HepG2 (cell line): Measurements from ENCODE around the gene SPINK4. TPM values are rescaled to one million over a fixed set of nuclear protein-coding genes. Genes with fewer than 3 reads are reported as not detected.

ENCODE experiments used
- FOXA3 ChIP-seq: IDR thresholded peaks from 2 replicates; pipeline ENCODE4 v1.6.1; 2016; ENCODE audit warnings: missing genetic modification reagents, missing compliant biosample characterization
- FUBP1 ChIP-seq: sonication (generic); formaldehyde crosslinking; IDR thresholded peaks from 2 replicates; pipeline ENCODE4 v1.5.1; 2020; ENCODE audit warnings: missing genetic modification reagents, mild to moderate bottlenecking, borderline replicate concordance
- LCORL ChIP-seq, 2 experiments: fragments of 450-650 bp in 1 of 2; sonication (generic) in 1 of 2; formaldehyde crosslinking in 1 of 2; IDR thresholded peaks; 2 replicates each; pipeline versions ENCODE4 v1.5.0 to v1.6.1; 2017 to 2020; ENCODE audit warnings: antibody characterized with exemption in 1 of 2, missing genetic modification reagents in 1 of 2
- RCOR2 ChIP-seq: IDR thresholded peaks from 2 replicates; pipeline ENCODE4 v1.6.1; 2016; ENCODE audit warnings: missing biosample characterization, missing genetic modification reagents
- RELA ChIP-seq: sonication (generic); formaldehyde crosslinking; IDR thresholded peaks from 2 replicates; pipeline ENCODE4 v1.4.0; 2020; ENCODE audit warnings: missing genetic modification reagents
- SIN3A ChIP-seq: IDR thresholded peaks from 2 replicates; pipeline ENCODE4 v1.6.1; 2011; ENCODE audit warnings: low read depth, mild to moderate bottlenecking, control low read depth, low read length, borderline replicate concordance
- SP140L ChIP-seq: sonication (generic); formaldehyde crosslinking; IDR thresholded peaks from 2 replicates; pipeline ENCODE4 v1.4.0; 2020; ENCODE audit warnings: missing genetic modification reagents, borderline replicate concordance
- TFE3 ChIP-seq: IDR thresholded peaks from 2 replicates; pipeline ENCODE4 v1.6.1; 2016
- ZBTB7B ChIP-seq: sonication (generic); formaldehyde crosslinking; IDR thresholded peaks from 2 replicates; pipeline ENCODE4 v1.4.0; 2020; ENCODE audit warnings: missing genetic modification reagents
- ZNF580 ChIP-seq: IDR thresholded peaks from 2 replicates; pipeline ENCODE4 v1.6.1; 2016; ENCODE audit warnings: low read depth, borderline replicate concordance
- ZNF781 ChIP-seq: sonication (generic); formaldehyde crosslinking; IDR thresholded peaks from 2 replicates; pipeline ENCODE4 v1.5.1; 2020; ENCODE audit warnings: borderline replicate concordance, mild to moderate bottlenecking, missing genetic modification reagents; ENCODE audit errors: not compliant biosample characterization
- polyA plus RNA-seq, 8 experiments: library from polyadenylated mRNA; depleted of rRNA in 3 of 8; stranded (reverse) in 7 of 8; unstranded in 1 of 8; fragments of >200 nt; fragmentation: Illumina TruSeq in 4 of 8; extraction: Trizol in 4 of 8; gene quantifications; 2 replicates each; pipeline versions ENCODE4 v1.2.1 to v1.2.3, GENCODE V29; 2011 to 2016; ENCODE audit warnings: low read depth in 4 of 8, missing spikeins in 1 of 8, mixed read lengths in 1 of 8; ENCODE audit not compliant: insufficient read depth in 1 of 8
- total RNA-seq, 5 experiments: library from RNA; depleted of rRNA; stranded (reverse); fragments of >200 nt; fragmentation: Illumina TruSeq; extraction: Trizol; gene quantifications; 2 replicates each; pipeline ENCODE4 v1.2.3, GENCODE V29; 2016; ENCODE audit warnings: low read depth in 1 of 5
- TF ChIP-seq, protein P1 (sequence below), 2 experiments: fragments of 450-650 bp in 1 of 2; sonication (generic) in 1 of 2; formaldehyde crosslinking in 1 of 2; IDR thresholded peaks; 2 replicates each; pipeline versions ENCODE4 v1.6.1 to v1.8.0; 2016 to 2022; ENCODE audit warnings: antibody characterized with exemption in 1 of 2, mild to moderate bottlenecking in 1 of 2, missing genetic modification reagents in 1 of 2
- TF ChIP-seq, protein P2 (sequence below): sonication (generic); formaldehyde crosslinking; IDR thresholded peaks from 2 replicates; pipeline ENCODE4 v1.5.0; 2020; ENCODE audit warnings: missing genetic modification reagents

SPINK4 gene
- total and polyA plus RNA-seq, 2 of the 13 experiments (the other 11 are each of a cell fraction or from before 2014, with no cell fraction given), result 0.53 to 3.4 TPM

- TF ChIP-seq ZNF781, result no peak
- TF ChIP-seq ZNF580 (CRISPR knock-in tag), result peak; percentile 11; the same call in 1 of the 2 replicates
- TF ChIP-seq, protein P1, sequence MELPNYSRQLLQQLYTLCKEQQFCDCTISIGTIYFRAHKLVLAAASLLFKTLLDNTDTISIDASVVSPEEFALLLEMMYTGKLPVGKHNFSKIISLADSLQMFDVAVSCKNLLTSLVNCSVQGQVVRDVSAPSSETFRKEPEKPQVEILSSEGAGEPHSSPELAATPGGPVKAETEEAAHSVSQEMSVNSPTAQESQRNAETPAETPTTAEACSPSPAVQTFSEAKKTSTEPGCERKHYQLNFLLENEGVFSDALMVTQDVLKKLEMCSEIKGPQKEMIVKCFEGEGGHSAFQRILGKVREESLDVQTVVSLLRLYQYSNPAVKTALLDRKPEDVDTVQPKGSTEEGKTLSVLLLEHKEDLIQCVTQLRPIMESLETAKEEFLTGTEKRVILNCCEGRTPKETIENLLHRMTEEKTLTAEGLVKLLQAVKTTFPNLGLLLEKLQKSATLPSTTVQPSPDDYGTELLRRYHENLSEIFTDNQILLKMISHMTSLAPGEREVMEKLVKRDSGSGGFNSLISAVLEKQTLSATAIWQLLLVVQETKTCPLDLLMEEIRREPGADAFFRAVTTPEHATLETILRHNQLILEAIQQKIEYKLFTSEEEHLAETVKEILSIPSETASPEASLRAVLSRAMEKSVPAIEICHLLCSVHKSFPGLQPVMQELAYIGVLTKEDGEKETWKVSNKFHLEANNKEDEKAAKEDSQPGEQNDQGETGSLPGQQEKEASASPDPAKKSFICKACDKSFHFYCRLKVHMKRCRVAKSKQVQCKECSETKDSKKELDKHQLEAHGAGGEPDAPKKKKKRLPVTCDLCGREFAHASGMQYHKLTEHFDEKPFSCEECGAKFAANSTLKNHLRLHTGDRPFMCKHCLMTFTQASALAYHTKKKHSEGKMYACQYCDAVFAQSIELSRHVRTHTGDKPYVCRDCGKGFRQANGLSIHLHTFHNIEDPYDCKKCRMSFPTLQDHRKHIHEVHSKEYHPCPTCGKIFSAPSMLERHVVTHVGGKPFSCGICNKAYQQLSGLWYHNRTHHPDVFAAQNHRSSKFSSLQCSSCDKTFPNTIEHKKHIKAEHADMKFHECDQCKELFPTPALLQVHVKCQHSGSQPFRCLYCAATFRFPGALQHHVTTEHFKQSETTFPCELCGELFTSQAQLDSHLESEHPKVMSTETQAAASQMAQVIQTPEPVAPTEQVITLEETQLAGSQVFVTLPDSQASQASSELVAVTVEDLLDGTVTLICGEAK (IDR thresholded peaks at IDR 0.05), result no peak
- TF ChIP-seq, protein P1 (CRISPR knock-in tag; IDR thresholded peaks at IDR 0.05), result 0 out of 2 replicates have a peak, but pooled peaks have one; percentile 44
- TF ChIP-seq, protein P2, sequence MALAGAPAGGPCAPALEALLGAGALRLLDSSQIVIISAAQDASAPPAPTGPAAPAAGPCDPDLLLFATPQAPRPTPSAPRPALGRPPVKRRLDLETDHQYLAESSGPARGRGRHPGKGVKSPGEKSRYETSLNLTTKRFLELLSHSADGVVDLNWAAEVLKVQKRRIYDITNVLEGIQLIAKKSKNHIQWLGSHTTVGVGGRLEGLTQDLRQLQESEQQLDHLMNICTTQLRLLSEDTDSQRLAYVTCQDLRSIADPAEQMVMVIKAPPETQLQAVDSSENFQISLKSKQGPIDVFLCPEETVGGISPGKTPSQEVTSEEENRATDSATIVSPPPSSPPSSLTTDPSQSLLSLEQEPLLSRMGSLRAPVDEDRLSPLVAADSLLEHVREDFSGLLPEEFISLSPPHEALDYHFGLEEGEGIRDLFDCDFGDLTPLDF (CRISPR knock-in tag), result peak; percentile 21; the same call in 1 of the 2 replicates
- TF ChIP-seq FUBP1 (CRISPR knock-in tag), result no peak
- no peak for TF ChIP-seq RELA (CRISPR knock-in tag)
- no peak for TF ChIP-seq SP140L (CRISPR knock-in tag)
- TF ChIP-seq TFE3 (CRISPR knock-in tag), result no peak
- TF ChIP-seq FOXA3, result no peak
- no peak for TF ChIP-seq RCOR2
- TF ChIP-seq LCORL (IDR thresholded peaks at IDR 0.05), result no peak
- TF ChIP-seq LCORL (CRISPR knock-in tag; IDR thresholded peaks at IDR 0.05), result no peak
- no peak for TF ChIP-seq SIN3A
- TF ChIP-seq ZBTB7B (CRISPR knock-in tag), result 0 out of 2 replicates have a peak, but pooled peaks have one; percentile 6
Measured at GRCh38 chr9:33264003-33264472, 24.1 kb downstream of the SPINK4 start (continued).
